ENCODE measurements around the gene KRTAP10-6. TPM values are rescaled to one million over a fixed set of nuclear protein-coding genes. Genes with fewer than 3 reads are reported as not detected.
"Not testable (repeated sequence)": the region's sequence is repeated elsewhere in the genome, so short reads cannot be mapped to it uniquely, and the experiment has no call there.

KRTAP10-6 gene
- polyA plus RNA-seq, 2 donors = not detected

- H3K9me3 ChIP-seq (ENCODE audit: control insufficient read depth in 2 of 2, insufficient read depth in 1 of 2, low read depth in 1 of 2, low read length in 1 of 2) = peaks cover 9 to 25% of the 10 kb centered on the region in 2 donors
- H3K27me3 ChIP-seq (ENCODE audit: control insufficient read depth in 1 of 2, insufficient read depth in 2 of 2, low read length in 2 of 2); H3K4me3 ChIP-seq (ENCODE audit: low read depth in 1 of 2, low read length in 2 of 2); H3K4me1 ChIP-seq (ENCODE audit: control insufficient read depth in 2 of 2, insufficient read depth in 2 of 2, low read length in 1 of 2); H3K27ac ChIP-seq (ENCODE audit: low read depth in 2 of 2, low read length in 1 of 2); H3K36me3 ChIP-seq (ENCODE audit: control insufficient read depth in 2 of 2, insufficient read depth in 2 of 2, low read length in 1 of 2): not testable (repeated sequence)
- WGBS, 2 donors = 33 to 51% methylated on average over 18 to 19 of the region's 19 CpGs
Observed at GRCh38 chr21:44580231-44580821, 12.0 kb downstream of the KRTAP10-6 start, which contains the start of gene KRTAP10-5. KRTAP10-5 (minus strand) TSS chr21:44580604; CDS start chr21:44580578, 26 bp downstream.

- H3K9me3 ChIP-seq (ENCODE audit: control insufficient read depth in 2 of 2, insufficient read depth in 1 of 2, low read depth in 1 of 2, low read length in 1 of 2) = peaks cover 9 to 25% of the 10 kb centered on the region in 2 donors
- H3K4me3 ChIP-seq (ENCODE audit: low read depth in 1 of 2, low read length in 2 of 2) = no peak overlapping the region
- no peaks in the 10 kb centered on the region for H3K4me1 ChIP-seq (ENCODE audit: control insufficient read depth in 2 of 2, insufficient read depth in 2 of 2, low read length in 1 of 2)
- no peaks in the 10 kb centered on the region for H3K36me3 ChIP-seq (ENCODE audit: control insufficient read depth in 2 of 2, insufficient read depth in 2 of 2, low read length in 1 of 2)
- H3K27ac ChIP-seq (ENCODE audit: low read depth in 2 of 2, low read length in 1 of 2) = no peak overlapping the region
- H3K27me3 ChIP-seq (ENCODE audit: control insufficient read depth in 1 of 2, insufficient read depth in 2 of 2, low read length in 2 of 2) = no peaks in the 10 kb centered on the region
- 59 to 66% methylated on average over 7 of the region's 7 CpGs for WGBS, 2 donors
Observed at GRCh38 chr21:44579833-44580144, 12.5 kb downstream of the KRTAP10-6 start.

GRCh38 chr21:44579056-44579832 lies 13.1 kb downstream of the KRTAP10-6 start:
- Histone ChIP-seq H3K4me1 (ENCODE audit: control insufficient read depth in 2 of 2, insufficient read depth in 2 of 2, low read length in 1 of 2) (no peaks in the 10 kb centered on the region), H3K27ac (ENCODE audit: low read depth in 2 of 2, low read length in 1 of 2) (no peak overlapping the region), H3K27me3 (ENCODE audit: control insufficient read depth in 1 of 2, insufficient read depth in 2 of 2, low read length in 2 of 2) (no peaks in the 10 kb centered on the region), H3K4me3 (ENCODE audit: low read depth in 1 of 2, low read length in 2 of 2) (no peak overlapping the region), H3K36me3 (ENCODE audit: control insufficient read depth in 2 of 2, insufficient read depth in 2 of 2, low read length in 1 of 2) (no peaks in the 10 kb centered on the region), H3K9me3 (ENCODE audit: control insufficient read depth in 2 of 2, insufficient read depth in 1 of 2, low read depth in 1 of 2, low read length in 1 of 2) (peaks cover 9 to 25% of the 10 kb centered on the region in 2 donors)
- WGBS, 2 donors = 68 to 79% methylated on average over 17 to 22 of the region's 22 CpGs

GRCh38 chr21:44578371-44579055 lies 13.8 kb downstream of the KRTAP10-6 start:
- H3K9me3 ChIP-seq (ENCODE audit: control insufficient read depth in 2 of 2, insufficient read depth in 1 of 2, low read depth in 1 of 2, low read length in 1 of 2) = peaks cover 9 to 25% of the 10 kb centered on the region in 2 donors
- H3K4me1 ChIP-seq (ENCODE audit: control insufficient read depth in 2 of 2, insufficient read depth in 2 of 2, low read length in 1 of 2) = no peaks in the 10 kb centered on the region
- 94 to 95% methylated on average over 15 to 17 of the region's 17 CpGs for WGBS, 2 donors
- no peak overlapping the region for H3K27ac ChIP-seq (ENCODE audit: low read depth in 2 of 2, low read length in 1 of 2)
- no peaks in the 10 kb centered on the region for H3K36me3 ChIP-seq (ENCODE audit: control insufficient read depth in 2 of 2, insufficient read depth in 2 of 2, low read length in 1 of 2)
- no peak overlapping the region for H3K4me3 ChIP-seq (ENCODE audit: low read depth in 1 of 2, low read length in 2 of 2)
- H3K27me3 ChIP-seq (ENCODE audit: control insufficient read depth in 1 of 2, insufficient read depth in 2 of 2, low read length in 2 of 2) = no peaks in the 10 kb centered on the region

GRCh38 chr21:44576025-44576420 lies 16.3 kb downstream of the KRTAP10-6 start:
- Histone ChIP-seq H3K36me3 (ENCODE audit: control insufficient read depth in 2 of 2, insufficient read depth in 2 of 2, low read length in 1 of 2) (no peaks in the 10 kb centered on the region), H3K9me3 (ENCODE audit: control insufficient read depth in 2 of 2, insufficient read depth in 1 of 2, low read depth in 1 of 2, low read length in 1 of 2) (peaks cover 15 to 25% of the 10 kb centered on the region in 2 donors), H3K4me3 (ENCODE audit: low read depth in 1 of 2, low read length in 2 of 2) (no peak overlapping the region), H3K27me3 (ENCODE audit: control insufficient read depth in 1 of 2, insufficient read depth in 2 of 2, low read length in 2 of 2) (no peaks in the 10 kb centered on the region), H3K4me1 (ENCODE audit: control insufficient read depth in 2 of 2, insufficient read depth in 2 of 2, low read length in 1 of 2) (no peaks in the 10 kb centered on the region), H3K27ac (ENCODE audit: low read depth in 2 of 2, low read length in 1 of 2) (no peak overlapping the region)
- WGBS, 2 donors = 80 to 84% methylated on average over 10 of the region's 10 CpGs

- no peaks in the 10 kb centered on the region for H3K27me3 ChIP-seq (ENCODE audit: control insufficient read depth in 1 of 2, insufficient read depth in 2 of 2, low read length in 2 of 2)
- no peak overlapping the region for H3K4me3 ChIP-seq (ENCODE audit: low read depth in 1 of 2, low read length in 2 of 2)
- no peak overlapping the region for H3K27ac ChIP-seq (ENCODE audit: low read depth in 2 of 2, low read length in 1 of 2)
- H3K9me3 ChIP-seq (ENCODE audit: control insufficient read depth in 2 of 2, insufficient read depth in 1 of 2, low read depth in 1 of 2, low read length in 1 of 2) = peaks cover 14 to 23% of the 10 kb centered on the region in 2 donors
- no peaks in the 10 kb centered on the region for H3K36me3 ChIP-seq (ENCODE audit: control insufficient read depth in 2 of 2, insufficient read depth in 2 of 2, low read length in 1 of 2)
- H3K4me1 ChIP-seq (ENCODE audit: control insufficient read depth in 2 of 2, insufficient read depth in 2 of 2, low read length in 1 of 2) = no peaks in the 10 kb centered on the region
- 87 to 88% methylated on average over 20 of the region's 20 CpGs for WGBS, 2 donors
Observed at GRCh38 chr21:44575307-44576024, 16.8 kb downstream of the KRTAP10-6 start.

- no peaks in the 10 kb centered on the region for H3K4me1 ChIP-seq (ENCODE audit: control insufficient read depth in 2 of 2, insufficient read depth in 2 of 2, low read length in 1 of 2)
- no peaks in the 10 kb centered on the region for H3K27me3 ChIP-seq (ENCODE audit: control insufficient read depth in 1 of 2, insufficient read depth in 2 of 2, low read length in 2 of 2)
- H3K36me3 ChIP-seq (ENCODE audit: control insufficient read depth in 2 of 2, insufficient read depth in 2 of 2, low read length in 1 of 2) = no peaks in the 10 kb centered on the region
- peaks cover 12 to 17% of the 10 kb centered on the region in 2 donors for H3K9me3 ChIP-seq (ENCODE audit: control insufficient read depth in 2 of 2, insufficient read depth in 1 of 2, low read depth in 1 of 2, low read length in 1 of 2)
- no peak overlapping the region for H3K27ac ChIP-seq (ENCODE audit: low read depth in 2 of 2, low read length in 1 of 2)
- WGBS, 2 donors = 33 to 37% methylated on average over 21 of the region's 21 CpGs
- H3K4me3 ChIP-seq (ENCODE audit: low read depth in 1 of 2, low read length in 2 of 2) = no peak overlapping the region
Observed at GRCh38 chr21:44574457-44575306, 17.6 kb downstream of the KRTAP10-6 start.

- WGBS, 2 donors = 43 to 45% methylated on average over 20 to 22 of the region's 25 CpGs
- H3K4me3 ChIP-seq (ENCODE audit: low read depth in 1 of 2, low read length in 2 of 2); H3K4me1 ChIP-seq (ENCODE audit: control insufficient read depth in 2 of 2, insufficient read depth in 2 of 2, low read length in 1 of 2); H3K27me3 ChIP-seq (ENCODE audit: control insufficient read depth in 1 of 2, insufficient read depth in 2 of 2, low read length in 2 of 2); H3K36me3 ChIP-seq (ENCODE audit: control insufficient read depth in 2 of 2, insufficient read depth in 2 of 2, low read length in 1 of 2); H3K27ac ChIP-seq (ENCODE audit: low read depth in 2 of 2, low read length in 1 of 2): not testable (repeated sequence)
- H3K9me3 ChIP-seq (ENCODE audit: control insufficient read depth in 2 of 2, insufficient read depth in 1 of 2, low read depth in 1 of 2, low read length in 1 of 2) = peaks cover 13 to 17% of the 10 kb centered on the region in 2 donors
Observed at GRCh38 chr21:44573630-44574456, 18.5 kb downstream of the KRTAP10-6 start, which contains the start of gene KRTAP10-4. KRTAP10-4 (plus strand) TSS chr21:44573729; CDS start chr21:44573759, 30 bp downstream.

Data from esophagus (tissue), 2 donors.